Ishikawa (cell line): Measurements from ENCODE around the gene UBAC2.

Source experiments
- CEBPB ChIP-seq: IDR thresholded peaks from 2 replicates; pipeline ENCODE4 v1.6.1; 2012
- CREB1 ChIP-seq: IDR thresholded peaks from 2 replicates; pipeline ENCODE4 v1.6.1; 2012; ENCODE audit warnings: low read depth
- EGR1 ChIP-seq: IDR thresholded peaks from 2 replicates; pipeline ENCODE4 v1.6.1; 2012
- EP300 ChIP-seq: IDR thresholded peaks from 2 replicates; pipeline ENCODE4 v1.6.1; 2012; ENCODE audit warnings: borderline replicate concordance
- FOXM1 ChIP-seq: IDR thresholded peaks from 2 replicates; pipeline ENCODE4 v1.6.1; 2012; ENCODE audit warnings: low read depth, borderline replicate concordance
- MAX ChIP-seq: IDR thresholded peaks from 2 replicates; pipeline ENCODE4 v1.6.1; 2012
- NFIC ChIP-seq: IDR thresholded peaks from 2 replicates; pipeline ENCODE4 v1.6.1; 2012
- RAD21 ChIP-seq: IDR thresholded peaks from 2 replicates; pipeline ENCODE4 v1.6.1; 2012; ENCODE audit warnings: low read depth
- REST ChIP-seq: IDR thresholded peaks from 2 replicates; pipeline ENCODE4 v1.6.1; 2012; ENCODE audit warnings: low read depth, mild to moderate bottlenecking
- TAF1 ChIP-seq: IDR thresholded peaks from 2 replicates; pipeline ENCODE4 v1.6.1; 2012; ENCODE audit warnings: low read depth, mild to moderate bottlenecking
- TCF12 ChIP-seq: IDR thresholded peaks from 2 replicates; pipeline ENCODE4 v1.6.1; 2012; ENCODE audit warnings: low read depth
- TEAD4 ChIP-seq: IDR thresholded peaks from 2 replicates; pipeline ENCODE4 v1.6.1; 2012
- USF1 ChIP-seq: IDR thresholded peaks from 2 replicates; pipeline ENCODE4 v1.6.1; 2012
- YY1 ChIP-seq: IDR thresholded peaks from 2 replicates; pipeline ENCODE4 v1.6.1; 2012; ENCODE audit warnings: low read depth
- ZBTB7A ChIP-seq: IDR thresholded peaks from 2 replicates; pipeline ENCODE4 v1.6.1; 2012; ENCODE audit warnings: low read depth

The UBAC2 gene

GRCh38 chr13:99320693-99321481 is 120.2 kb downstream of the UBAC2 start:
- TF ChIP-seq NFIC = no peak
- TF ChIP-seq EP300 = no peak
- TF ChIP-seq EGR1 = no peak
- TF ChIP-seq CREB1 = no peak
- no peak for TF ChIP-seq REST
- TF ChIP-seq RAD21 = no peak
- TF ChIP-seq YY1 = no peak
- TF ChIP-seq MAX = no peak
- TF ChIP-seq TCF12 = no peak
- no peak for TF ChIP-seq USF1
- TF ChIP-seq CEBPB = no peak
- TF ChIP-seq ZBTB7A = no peak

- TF ChIP-seq EGR1 = no peak
- no peak for TF ChIP-seq FOXM1
- TF ChIP-seq CEBPB = no peak
- TF ChIP-seq USF1 = no peak
- no peak for TF ChIP-seq ZBTB7A
- no peak for TF ChIP-seq TAF1
- no peak for TF ChIP-seq TCF12
Observed at GRCh38 chr13:99321709-99322108, 121.1 kb downstream of the UBAC2 start.

- TF ChIP-seq TCF12 (no peak), ZBTB7A (no peak), REST (no peak), EP300 (no peak), TEAD4 (no peak), YY1 (no peak), EGR1 (no peak), NFIC (no peak), CEBPB (no peak), USF1 (no peak), FOXM1 (no peak), CREB1 (no peak)
Observed at GRCh38 chr13:99322297-99323103, 121.8 kb downstream of the UBAC2 start.

- no peak for TF ChIP-seq NFIC
- TF ChIP-seq RAD21 = no peak
- no peak for TF ChIP-seq REST
- no peak for TF ChIP-seq ZBTB7A
- TF ChIP-seq TCF12 = no peak
- no peak for TF ChIP-seq CREB1
- no peak for TF ChIP-seq MAX
- TF ChIP-seq CEBPB = no peak
- no peak for TF ChIP-seq TAF1
- no peak for TF ChIP-seq FOXM1
- no peak for TF ChIP-seq YY1
- no peak for TF ChIP-seq USF1
- no peak for TF ChIP-seq EP300
- no peak for TF ChIP-seq TEAD4
- TF ChIP-seq EGR1 = no peak
Observed at GRCh38 chr13:99323488-99323887, 122.8 kb downstream of the UBAC2 start.
